WI38 (cell line): ENCODE measurements around the gene HDHD5.

Source experiments
- H3K4me3 ChIP-seq: 2 replicates; pipeline ENCODE4 v1.5.1; 2011; ENCODE audit warnings: low read depth, mild to moderate bottlenecking, control low read depth, low read length
- CTCF ChIP-seq: IDR thresholded peaks from 2 replicates; pipeline ENCODE4 v1.5.1; 2012; ENCODE audit warnings: low read depth, mild to moderate bottlenecking, control low read depth, low read length

Gene HDHD5

GRCh38 chr22:17104336-17104935 lies 54.6 kb downstream of the HDHD5 start:
- no peak for TF ChIP-seq CTCF

GRCh38 chr22:17103351-17103750 lies 55.7 kb downstream of the HDHD5 start:
- no peak overlapping the region for H3K4me3 ChIP-seq
- no peak for TF ChIP-seq CTCF

More at GRCh38 chr22:17104336-17104935, 54.6 kb downstream of the HDHD5 start:
- H3K4me3 ChIP-seq, result no peak overlapping the region

- TF ChIP-seq CTCF, result no peak
- no peak overlapping the region for H3K4me3 ChIP-seq
Measured at GRCh38 chr22:17102297-17102667, 56.8 kb downstream of the HDHD5 start.

GRCh38 chr22:17101475-17102296 lies 57.4 kb downstream of the HDHD5 start:
- TF ChIP-seq CTCF, result no peak
- H3K4me3 ChIP-seq, result no peak overlapping the region

GRCh38 chr22:17100621-17101020 lies 58.5 kb downstream of the HDHD5 start:
- no peak overlapping the region for H3K4me3 ChIP-seq
- TF ChIP-seq CTCF, result no peak

- H3K4me3 ChIP-seq, result no peak overlapping the region
- TF ChIP-seq CTCF, result no peak
Measured at GRCh38 chr22:17098379-17098819, 60.7 kb downstream of the HDHD5 start.

- H3K4me3 ChIP-seq, result no peak overlapping the region
- TF ChIP-seq CTCF, result no peak
Measured at GRCh38 chr22:17097701-17098100, 61.4 kb downstream of the HDHD5 start.
